Measurements from ENCODE around the gene MB.

DNA sequence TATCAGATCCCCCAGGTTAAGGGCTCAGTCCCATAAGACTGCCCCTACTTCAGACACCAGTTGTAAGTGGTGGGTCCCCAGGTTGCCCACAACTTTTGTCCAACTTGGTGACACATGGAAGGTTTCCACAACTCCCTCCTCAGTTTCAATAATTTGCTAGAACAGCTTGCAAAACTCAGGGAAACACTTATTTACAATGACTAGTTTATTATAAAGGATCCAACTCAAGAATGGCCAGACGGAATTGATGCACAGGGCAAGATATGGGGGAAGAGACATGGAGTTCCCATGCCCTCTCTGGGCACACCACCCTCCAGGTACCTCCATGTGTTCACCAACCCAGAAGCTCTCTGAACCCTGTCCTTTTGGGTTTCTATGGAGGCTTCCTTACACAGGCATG lies 36.7 kb upstream of the MB start:
- TF ChIP-seq, protein P1, sequence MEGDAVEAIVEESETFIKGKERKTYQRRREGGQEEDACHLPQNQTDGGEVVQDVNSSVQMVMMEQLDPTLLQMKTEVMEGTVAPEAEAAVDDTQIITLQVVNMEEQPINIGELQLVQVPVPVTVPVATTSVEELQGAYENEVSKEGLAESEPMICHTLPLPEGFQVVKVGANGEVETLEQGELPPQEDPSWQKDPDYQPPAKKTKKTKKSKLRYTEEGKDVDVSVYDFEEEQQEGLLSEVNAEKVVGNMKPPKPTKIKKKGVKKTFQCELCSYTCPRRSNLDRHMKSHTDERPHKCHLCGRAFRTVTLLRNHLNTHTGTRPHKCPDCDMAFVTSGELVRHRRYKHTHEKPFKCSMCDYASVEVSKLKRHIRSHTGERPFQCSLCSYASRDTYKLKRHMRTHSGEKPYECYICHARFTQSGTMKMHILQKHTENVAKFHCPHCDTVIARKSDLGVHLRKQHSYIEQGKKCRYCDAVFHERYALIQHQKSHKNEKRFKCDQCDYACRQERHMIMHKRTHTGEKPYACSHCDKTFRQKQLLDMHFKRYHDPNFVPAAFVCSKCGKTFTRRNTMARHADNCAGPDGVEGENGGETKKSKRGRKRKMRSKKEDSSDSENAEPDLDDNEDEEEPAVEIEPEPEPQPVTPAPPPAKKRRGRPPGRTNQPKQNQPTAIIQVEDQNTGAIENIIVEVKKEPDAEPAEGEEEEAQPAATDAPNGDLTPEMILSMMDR (conservative IDR thresholded peaks at IDR 0.05; ENCODE audit: low read depth, low read length), result no peak
- no peak for TF ChIP-seq EZH2 (IDR thresholded peaks at IDR 0.05; ENCODE audit: borderline replicate concordance, low read depth, low read length, poor library complexity, severe bottlenecking)
